Activated CD4-positive, alpha-beta T cell treated with anti-CD3 and anti-CD28 coated beads, Interleukin-2, amount 10 ng/mL, durations not matched to agents 7 days and 5 days (primary cell): Measurements from ENCODE around the gene HNF4A. TPM values are rescaled to one million over a fixed set of nuclear protein-coding genes. Genes with fewer than 3 reads are reported as not detected.

Experiments used
- CTCF ChIA-PET: fragments of 350-600 bp; sonication (Branson Sonifier 250); formaldehyde crosslinking; loops from one replicate; lab custom pipeline; 2021; ENCODE audit warnings: antibody characterized with exemption; lab: Charles Lee
- POLR2A ChIA-PET: fragments of 350-600 bp; sonication (Branson Sonifier 250); formaldehyde crosslinking; loops from one replicate; lab custom pipeline; 2021; ENCODE audit warnings: antibody characterized with exemption; lab: Charles Lee
- DNase-seq: peaks from one replicate; pipeline ENCODE4 v3.0.0-alpha.2; 2020
- H3K27ac Mint-ChIP-seq: one replicate; pipeline ENCODE4 v1.8.0; 2021; ENCODE audit warnings: mild to moderate bottlenecking, moderate library complexity, mixed read lengths
- H3K27me3 Mint-ChIP-seq: one replicate; pipeline ENCODE4 v1.8.0; 2021; ENCODE audit warnings: mixed read lengths
- H3K36me3 Mint-ChIP-seq: one replicate; pipeline ENCODE4 v1.8.0; 2021; ENCODE audit warnings: low read depth, mixed read lengths
- H3K4me1 Mint-ChIP-seq: one replicate; pipeline ENCODE4 v1.8.0; 2021; ENCODE audit warnings: mixed read lengths
- H3K4me3 Mint-ChIP-seq: one replicate; pipeline ENCODE4 v1.8.0; 2021; ENCODE audit warnings: mild to moderate bottlenecking, moderate library complexity, mixed read lengths
- H3K9me3 Mint-ChIP-seq: one replicate; pipeline ENCODE4 v1.8.0; 2021; ENCODE audit warnings: mixed read lengths
- microRNA-seq: library from miRNA; unstranded; fragments of <30 nt; microRNA quantifications from one replicate; pipeline ENCODE4 v1.2.0, GENCODE V29; 2021; ENCODE audit warnings: borderline microRNAs expressed, borderline replicate concordance
- total RNA-seq, 2 experiments: library from RNA; stranded (reverse); gene quantifications; one replicate each; pipeline ENCODE4 v1.2.3, GENCODE V29; 2021

Gene HNF4A
- total RNA-seq, 2 experiments from 2014 or later, result not detected

- Mint-ChIP-seq H3K36me3 (peaks cover 2% of the 10 kb centered on the region), H3K4me3 (peak overlapping the region; percentile 94), H3K27me3 (no peaks in the 10 kb centered on the region), H3K9me3 (no peaks in the 10 kb centered on the region), H3K4me1 (peaks cover 30% of the 10 kb centered on the region), H3K27ac (peak overlapping the region; percentile 98)
- CTCF ChIA-PET, result interaction anchor here (0.8 to 3.2 kb wide), 3 partner anchors 12 to 569 kb away, joined by 3 to 10 read pairs (median 3); no protein-coding TSS in a partner anchor
- POLR2A ChIA-PET, result interaction anchor here (0.6 to 0.7 kb wide), 2 partner anchors 47 to 168 kb away, joined by 3 to 7 read pairs; partner anchors contain the start of gene SERINC3
- no peak for DNase-seq
Observed at GRCh38 chr20:44475372-44475693, 119.8 kb downstream of the HNF4A start.

GRCh38 chr20:44475694-44476560, 120.4 kb downstream of the HNF4A start, which contains the start of gene TTPAL:
TTPAL (plus strand) TSS chr20:44475874; CDS start chr20:44480000, 4,126 bp downstream.
- Mint-ChIP-seq H3K27me3 (no peaks in the 10 kb centered on the region), H3K9me3 (no peaks in the 10 kb centered on the region), H3K4me3 (peak within 1 kb of the TSS; percentile 94), H3K36me3 (peaks cover 2% of the 10 kb centered on the region), H3K4me1 (peaks cover 30% of the 10 kb centered on the region), H3K27ac (peak within 1 kb of the TSS; percentile 98)
- CTCF ChIA-PET, result interaction anchor here (0.6 to 3.2 kb wide), 6 partner anchors 8 to 568 kb away, joined by 3 to 10 read pairs (median 3); no protein-coding TSS in a partner anchor
- POLR2A ChIA-PET, result interaction anchor here (0.6 to 0.7 kb wide), 2 partner anchors 46 to 167 kb away, joined by 3 to 7 read pairs; partner anchors contain the start of gene SERINC3
- DNase-seq, result peak; percentile 88

GRCh38 chr20:44477151-44477550, 121.7 kb downstream of the HNF4A start:
- H3K4me1 Mint-ChIP-seq, result peaks cover 33% of the 10 kb centered on the region
- DNase-seq, result no peak
- peaks cover 12% of the 10 kb centered on the region for H3K36me3 Mint-ChIP-seq
- peak overlapping the region; percentile 52 for H3K27ac Mint-ChIP-seq
- no peaks in the 10 kb centered on the region for H3K9me3 Mint-ChIP-seq
- no peaks in the 10 kb centered on the region for H3K27me3 Mint-ChIP-seq
- CTCF ChIA-PET, result interaction anchor here (0.6 to 3.2 kb wide), 3 partner anchors 10 to 166 kb away, joined by 3 to 10 read pairs (median 3); partner anchors contain the start of gene FITM2
- POLR2A ChIA-PET, result no interaction called here
- H3K4me3 Mint-ChIP-seq, result peak overlapping the region; percentile 33

GRCh38 chr20:44478206-44478605, 122.7 kb downstream of the HNF4A start:
- H3K9me3 Mint-ChIP-seq, result no peaks in the 10 kb centered on the region
- CTCF ChIA-PET, result interaction anchor here (0.6 to 3.2 kb wide), 3 partner anchors 9 to 26 kb away, joined by 3 to 10 read pairs (median 3); no protein-coding TSS in a partner anchor
- peaks cover 12% of the 10 kb centered on the region for H3K36me3 Mint-ChIP-seq
- no peak overlapping the region for H3K27ac Mint-ChIP-seq
- H3K4me1 Mint-ChIP-seq, result peaks cover 33% of the 10 kb centered on the region
- no peak for DNase-seq
- POLR2A ChIA-PET, result no interaction called here
- H3K27me3 Mint-ChIP-seq, result no peaks in the 10 kb centered on the region
- H3K4me3 Mint-ChIP-seq, result no peak overlapping the region

- no peaks in the 10 kb centered on the region for H3K27me3 Mint-ChIP-seq
- no peak overlapping the region for H3K27ac Mint-ChIP-seq
- no peaks in the 10 kb centered on the region for H3K9me3 Mint-ChIP-seq
- no peak for DNase-seq
- ChIA-PET POLR2A (no interaction called here), CTCF (interaction anchor here (0.9 kb wide), 1 partner anchor 14 kb away, joined by 3 read pairs; no protein-coding TSS in a partner anchor)
- H3K4me3 Mint-ChIP-seq, result no peak overlapping the region
- H3K36me3 Mint-ChIP-seq, result peaks cover 19% of the 10 kb centered on the region
- H3K4me1 Mint-ChIP-seq, result peaks cover 33% of the 10 kb centered on the region
Observed at GRCh38 chr20:44479643-44480042, 124.1 kb downstream of the HNF4A start.

- Mint-ChIP-seq H3K27ac (no peak overlapping the region), H3K36me3 (peaks cover 20% of the 10 kb centered on the region), H3K4me1 (peaks cover 30% of the 10 kb centered on the region), H3K4me3 (no peak overlapping the region), H3K27me3 (no peaks in the 10 kb centered on the region), H3K9me3 (no peaks in the 10 kb centered on the region)
- ChIA-PET POLR2A (no interaction called here), CTCF (interaction anchor here (0.9 kb wide), 1 partner anchor 14 kb away, joined by 3 read pairs; no protein-coding TSS in a partner anchor)
- DNase-seq, result no peak
Observed at GRCh38 chr20:44480097-44480496, 124.6 kb downstream of the HNF4A start.

GRCh38 chr20:44481719-44482416, 126.4 kb downstream of the HNF4A start:
- no peaks in the 10 kb centered on the region for H3K27me3 Mint-ChIP-seq
- H3K4me3 Mint-ChIP-seq, result no peak overlapping the region
- peaks cover 23% of the 10 kb centered on the region for H3K36me3 Mint-ChIP-seq
- POLR2A ChIA-PET, result no interaction called here
- CTCF ChIA-PET, result no interaction called here
- peaks cover 13% of the 10 kb centered on the region for H3K4me1 Mint-ChIP-seq
- H3K27ac Mint-ChIP-seq, result no peak overlapping the region
- DNase-seq, result no peak
- no peaks in the 10 kb centered on the region for H3K9me3 Mint-ChIP-seq

GRCh38 chr20:44483112-44483511, 127.6 kb downstream of the HNF4A start:
- DNase-seq, result no peak
- Mint-ChIP-seq H3K4me3 (no peak overlapping the region), H3K36me3 (peaks cover 23% of the 10 kb centered on the region), H3K27ac (no peak overlapping the region), H3K27me3 (no peaks in the 10 kb centered on the region), H3K4me1 (peaks cover 8% of the 10 kb centered on the region), H3K9me3 (no peaks in the 10 kb centered on the region)
- CTCF ChIA-PET, result interaction anchor here (0.5 kb wide), 1 partner anchor 157 kb away, joined by 3 read pairs; no protein-coding TSS in a partner anchor
- POLR2A ChIA-PET, result no interaction called here

Small RNAs within 50 kb of the gene (microRNA-seq; reads per million reads assigned to microRNA genes)
- not detected for gene MIR3646

Other genes with a start within 250 kb of the HNF4A start
- gene JPH2, start 168.5 kb upstream of the HNF4A start, total RNA-seq, result not detected
- 10 to 100 TPM; 23.7 to 25.8 TPM for gene OSER1, start 144.9 kb upstream of the HNF4A start, total RNA-seq
- not detected for gene GDAP1L1, start 108.4 kb upstream of the HNF4A start, total RNA-seq
- gene FITM2, start 44.5 kb upstream of the HNF4A start, total RNA-seq, result 1 to 10 TPM; 4.8 to 4.9 TPM
- not detected for gene R3HDML, start 18.7 kb upstream of the HNF4A start, total RNA-seq
- gene TTPAL, start 120.2 kb downstream of the HNF4A start, total RNA-seq, result 10 to 100 TPM; 17.1 to 19.5 TPM
- 10 to 100 TPM; 82.2 to 98.4 TPM for gene SERINC3, start 166.4 kb downstream of the HNF4A start, total RNA-seq
- 1 to 10 TPM; 3.3 to 5.1 TPM for gene PKIG, start 226.9 kb downstream of the HNF4A start, total RNA-seq